Liver (tissue), 9 donors: ENCODE results near the gene ZC3H7B. TPM values are rescaled to one million over a fixed set of nuclear protein-coding genes. Genes with fewer than 3 reads are reported as not detected.
A peak's percentile ranks its signal among the peaks of the same experiment; 100 is the strongest.

Source experiments
- DNase-seq: peaks from one replicate; pipeline ENCODE4 v3.0.0-alpha.2; 2017; ENCODE audit warnings: low spot score
- H3K27ac ChIP-seq, 2 donors: one replicate each; pipeline ENCODE4 v1.7.0; 2013; ENCODE audit warnings: inconsistent platforms in 2 of 2, low read length in 2 of 2, control low read depth in 1 of 2, low read depth in 1 of 2, mild to moderate bottlenecking in 1 of 2
- H3K27me3 ChIP-seq, 4 donors: one replicate each; pipeline versions ENCODE4 v1.6.1 to v1.7.0; 2013; ENCODE audit warnings: low read length in 3 of 4, inconsistent platforms in 1 of 4, mild to moderate bottlenecking in 1 of 4, moderate library complexity in 1 of 4; ENCODE audit not compliant: control insufficient read depth in 4 of 4, insufficient read depth in 4 of 4
- H3K36me3 ChIP-seq, 4 donors: one replicate each; pipeline versions ENCODE4 v1.6.1 to v1.7.0; 2013; ENCODE audit warnings: low read length in 3 of 4, mild to moderate bottlenecking in 3 of 4, low read depth in 1 of 4, moderate library complexity in 1 of 4; ENCODE audit not compliant: control insufficient read depth in 4 of 4, insufficient read depth in 3 of 4
- H3K4me1 ChIP-seq, 4 donors: one replicate each; pipeline versions ENCODE4 v1.6.1 to v1.7.0; 2013; ENCODE audit warnings: low read length in 3 of 4, mild to moderate bottlenecking in 3 of 4, moderate library complexity in 1 of 4; ENCODE audit not compliant: control insufficient read depth in 4 of 4, insufficient read depth in 4 of 4
- H3K4me3 ChIP-seq, 3 donors: one replicate each; pipeline versions ENCODE4 v1.6.1 to v1.7.0; 2013; ENCODE audit warnings: low read length in 3 of 3, control low read depth in 1 of 3, low read depth in 1 of 3, mild to moderate bottlenecking in 1 of 3
- H3K9ac ChIP-seq, 2 donors: one replicate each; pipeline ENCODE4 v1.7.0; 2013; ENCODE audit warnings: low read length in 2 of 2, mild to moderate bottlenecking in 2 of 2, moderate library complexity in 2 of 2, control low read depth in 1 of 2, low read depth in 1 of 2
- H3K9me3 ChIP-seq, 4 donors: one replicate each; pipeline versions ENCODE4 v1.6.1 to v1.7.0; 2013; ENCODE audit warnings: low read length in 3 of 4; ENCODE audit not compliant: control insufficient read depth in 4 of 4
- ATF3 ChIP-seq: IDR thresholded peaks from 2 replicates; pipeline ENCODE4 v1.6.1; 2016; ENCODE audit warnings: antibody characterized with exemption
- CTCF ChIP-seq: fragments of 150-350 bp; IDR thresholded peaks from 2 replicates; pipeline ENCODE4 v1.5.1; 2017; ENCODE audit warnings: improper control_type of control experiment, low read depth, low read length; ENCODE audit not compliant: missing input control
- GABPA ChIP-seq, 2 donors: IDR thresholded peaks in 1 of 2; conservative IDR thresholded peaks in 1 of 2; 2 replicates each; pipeline ENCODE4 v1.6.1; 2016; ENCODE audit warnings: antibody characterized with exemption in 2 of 2, mild to moderate bottlenecking in 1 of 2, moderate library complexity in 1 of 2
- HNF4G ChIP-seq: IDR thresholded peaks from 2 replicates; pipeline ENCODE4 v1.6.1; 2016; ENCODE audit warnings: antibody characterized with exemption
- MAX ChIP-seq: IDR thresholded peaks from 2 replicates; pipeline ENCODE4 v1.6.1; 2016; ENCODE audit warnings: antibody characterized with exemption
- NR2F2 ChIP-seq: IDR thresholded peaks from 2 replicates; pipeline ENCODE4 v1.6.1; 2016; ENCODE audit warnings: antibody characterized with exemption
- RAD21 ChIP-seq, 2 donors: IDR thresholded peaks; 2 replicates each; pipeline ENCODE4 v1.6.1; 2016; ENCODE audit warnings: antibody characterized with exemption in 2 of 2, mild to moderate bottlenecking in 2 of 2
- RXRA ChIP-seq, 2 donors: IDR thresholded peaks; 2 replicates each; pipeline ENCODE4 v1.6.1; 2017 to 2018; ENCODE audit warnings: antibody characterized with exemption in 2 of 2, mild to moderate bottlenecking in 1 of 2
- SP1 ChIP-seq: IDR thresholded peaks from 2 replicates; pipeline ENCODE4 v1.6.1; 2018; ENCODE audit warnings: antibody characterized with exemption, mild to moderate bottlenecking
- TAF1 ChIP-seq: conservative IDR thresholded peaks from 2 replicates; pipeline ENCODE4 v1.6.1; 2016; ENCODE audit warnings: antibody characterized with exemption, mild to moderate bottlenecking
- YY1 ChIP-seq: IDR thresholded peaks from 2 replicates; pipeline ENCODE4 v1.6.1; 2016; ENCODE audit warnings: antibody characterized with exemption, mild to moderate bottlenecking
- WGBS: extraction: QIAGEN DNeasy Blood & Tissue Kit; methylation state at CpG from one replicate; pipeline ENCODE4 v1.1.7; 2013; 5-methylcytosine and 5-hydroxymethylcytosine counted together
- polyA plus RNA-seq, 2 donors: library from polyadenylated mRNA; stranded (reverse) in 1 of 2; unstranded in 1 of 2; fragments of 200-250 nt in 1 of 2; fragments of >200 nt in 1 of 2; fragmentation: Nextera tagmentation in 1 of 2; extraction: Ambion mirVana in 1 of 2; gene quantifications; one replicate each; pipeline versions ENCODE4 v1.2.1 to v1.2.3, GENCODE V29; 2013 to 2015
- total RNA-seq, 2 donors: library from RNA; depleted of rRNA; stranded (reverse); fragments of >200 nt; gene quantifications; one replicate each; pipeline ENCODE4 v1.2.3, GENCODE V29; 2014
- TF ChIP-seq, protein P1 (sequence below): IDR thresholded peaks from 2 replicates; pipeline ENCODE4 v1.6.1; 2016; ENCODE audit warnings: antibody characterized with exemption, mild to moderate bottlenecking
- donor health status: healthy.
- donor health status: healthy.
- donor health status: healthy.
- donor health status: healthy.
- donor health status: healthy.

The ZC3H7B gene
- total and polyA plus RNA-seq, 4 donors: 6.6 to 50.2 (median 26.1) TPM

- H3K4me1 ChIP-seq: peaks cover 6 to 57% (median 42%) of the 10 kb centered on the region in 4 donors
- peaks cover 0 to 11% (median 4%) of the 10 kb centered on the region in 4 donors for H3K36me3 ChIP-seq
- 29% methylated on average over 18 of the region's 18 CpGs for WGBS
- H3K4me3 ChIP-seq: peak overlapping the region; percentile 51 to 86 (median 71)
- H3K27me3 ChIP-seq: no peaks in the 10 kb centered on the region
- peak in 1 of 2 donors; percentile 37 for TF ChIP-seq RAD21 (IDR thresholded peaks at IDR 0.05)
- TF ChIP-seq TAF1: peak; percentile 20
- TF ChIP-seq GABPA (IDR thresholded peaks at IDR 0.05 in 1 of 2, conservative IDR thresholded peaks at IDR 0.05 in 1 of 2): no peak
- peak; percentile 19 to 47 for TF ChIP-seq RXRA (IDR thresholded peaks at IDR 0.05)
- DNase-seq: no peak
- no peaks in the 10 kb centered on the region for H3K9me3 ChIP-seq
- peak overlapping the region; percentile 63 to 84 for H3K9ac ChIP-seq
- H3K27ac ChIP-seq: peak overlapping the region; percentile 49 to 88
These were observed 66.6 kb downstream of the ZC3H7B start for GRCh38 chr22:41367680-41368542.

- peak overlapping the region; percentile 49 to 88 for H3K27ac ChIP-seq
- H3K27me3 ChIP-seq: no peaks in the 10 kb centered on the region
- TF ChIP-seq TAF1 (no peak), SP1 (no peak), CTCF (no peak), YY1 (no peak), ATF3 (no peak), HNF4G (no peak), MAX (no peak), NR2F2 (no peak)
- TF ChIP-seq, protein P1, sequence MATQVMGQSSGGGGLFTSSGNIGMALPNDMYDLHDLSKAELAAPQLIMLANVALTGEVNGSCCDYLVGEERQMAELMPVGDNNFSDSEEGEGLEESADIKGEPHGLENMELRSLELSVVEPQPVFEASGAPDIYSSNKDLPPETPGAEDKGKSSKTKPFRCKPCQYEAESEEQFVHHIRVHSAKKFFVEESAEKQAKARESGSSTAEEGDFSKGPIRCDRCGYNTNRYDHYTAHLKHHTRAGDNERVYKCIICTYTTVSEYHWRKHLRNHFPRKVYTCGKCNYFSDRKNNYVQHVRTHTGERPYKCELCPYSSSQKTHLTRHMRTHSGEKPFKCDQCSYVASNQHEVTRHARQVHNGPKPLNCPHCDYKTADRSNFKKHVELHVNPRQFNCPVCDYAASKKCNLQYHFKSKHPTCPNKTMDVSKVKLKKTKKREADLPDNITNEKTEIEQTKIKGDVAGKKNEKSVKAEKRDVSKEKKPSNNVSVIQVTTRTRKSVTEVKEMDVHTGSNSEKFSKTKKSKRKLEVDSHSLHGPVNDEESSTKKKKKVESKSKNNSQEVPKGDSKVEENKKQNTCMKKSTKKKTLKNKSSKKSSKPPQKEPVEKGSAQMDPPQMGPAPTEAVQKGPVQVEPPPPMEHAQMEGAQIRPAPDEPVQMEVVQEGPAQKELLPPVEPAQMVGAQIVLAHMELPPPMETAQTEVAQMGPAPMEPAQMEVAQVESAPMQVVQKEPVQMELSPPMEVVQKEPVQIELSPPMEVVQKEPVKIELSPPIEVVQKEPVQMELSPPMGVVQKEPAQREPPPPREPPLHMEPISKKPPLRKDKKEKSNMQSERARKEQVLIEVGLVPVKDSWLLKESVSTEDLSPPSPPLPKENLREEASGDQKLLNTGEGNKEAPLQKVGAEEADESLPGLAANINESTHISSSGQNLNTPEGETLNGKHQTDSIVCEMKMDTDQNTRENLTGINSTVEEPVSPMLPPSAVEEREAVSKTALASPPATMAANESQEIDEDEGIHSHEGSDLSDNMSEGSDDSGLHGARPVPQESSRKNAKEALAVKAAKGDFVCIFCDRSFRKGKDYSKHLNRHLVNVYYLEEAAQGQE: no peak
- 46% methylated on average over 19 of the region's 19 CpGs for WGBS
- DNase-seq: no peak
- H3K4me3 ChIP-seq: peak overlapping the region; percentile 51 to 86 (median 71)
- peak overlapping the region; percentile 63 to 84 for H3K9ac ChIP-seq
- no peaks in the 10 kb centered on the region for H3K9me3 ChIP-seq
- H3K4me1 ChIP-seq: peaks cover 6 to 57% (median 42%) of the 10 kb centered on the region in 4 donors
- peaks cover 0 to 11% (median 4%) of the 10 kb centered on the region in 4 donors for H3K36me3 ChIP-seq
These were observed 67.5 kb downstream of the ZC3H7B start for GRCh38 chr22:41368543-41369423.
